GM10266 (cell line): ENCODE measurements around the gene GJD3.

Experiments
- DNase-seq: peaks from one replicate; pipeline ENCODE4 v3.0.0; 2012; ENCODE audit errors: extremely low spot score
- TF ChIP-seq, protein P1 (sequence below): IDR thresholded peaks from 2 replicates; pipeline ENCODE4 v1.5.1; 2012; ENCODE audit warnings: mild to moderate bottlenecking, low read depth; ENCODE audit not compliant: control insufficient read depth, insufficient read depth; ENCODE audit errors: missing control alignments

Gene GJD3

GRCh38 chr17:40317345-40317873 lies 47.1 kb downstream of the GJD3 start:
- peak; percentile 76 for DNase-seq

DNA sequence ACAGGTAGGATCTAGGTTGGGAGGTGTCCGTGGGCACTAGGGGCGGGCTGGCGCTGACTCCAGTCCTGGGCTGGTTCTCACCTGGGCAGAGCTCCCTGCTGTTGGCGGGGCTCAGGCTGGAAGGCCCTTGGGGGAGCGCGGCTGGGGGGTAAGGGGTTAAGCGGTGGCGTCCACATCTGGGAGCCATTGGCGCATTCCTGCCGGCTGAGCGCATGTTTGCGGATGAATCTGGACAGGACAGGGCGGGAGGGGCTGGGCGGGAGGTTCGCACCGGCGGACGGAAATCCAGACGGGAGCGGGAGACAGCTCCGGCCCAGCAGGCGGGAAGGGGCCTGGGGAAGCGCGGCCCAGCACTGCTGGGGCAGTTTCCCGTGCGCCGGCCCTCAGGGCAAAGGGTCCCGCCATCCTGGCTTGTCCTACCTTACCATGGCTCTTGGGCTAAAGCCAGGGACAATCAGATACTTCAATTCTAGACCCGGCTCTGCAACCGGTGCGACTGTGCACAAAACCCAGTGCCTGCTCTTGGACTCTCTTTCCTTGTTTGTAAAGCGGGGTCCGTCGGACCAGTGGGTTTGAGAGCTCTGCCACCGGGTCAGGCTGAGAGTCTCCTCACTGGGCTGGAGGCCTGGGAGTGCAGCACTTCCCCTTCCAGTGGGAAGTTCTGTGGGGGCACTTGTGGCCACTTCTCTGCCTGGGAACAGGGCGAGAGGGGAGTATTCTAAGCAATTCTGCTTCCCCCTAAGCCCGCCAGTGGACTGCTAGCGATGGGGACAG lies 47.8 kb downstream of the GJD3 start:
- no peak for DNase-seq
- TF ChIP-seq, protein P1, sequence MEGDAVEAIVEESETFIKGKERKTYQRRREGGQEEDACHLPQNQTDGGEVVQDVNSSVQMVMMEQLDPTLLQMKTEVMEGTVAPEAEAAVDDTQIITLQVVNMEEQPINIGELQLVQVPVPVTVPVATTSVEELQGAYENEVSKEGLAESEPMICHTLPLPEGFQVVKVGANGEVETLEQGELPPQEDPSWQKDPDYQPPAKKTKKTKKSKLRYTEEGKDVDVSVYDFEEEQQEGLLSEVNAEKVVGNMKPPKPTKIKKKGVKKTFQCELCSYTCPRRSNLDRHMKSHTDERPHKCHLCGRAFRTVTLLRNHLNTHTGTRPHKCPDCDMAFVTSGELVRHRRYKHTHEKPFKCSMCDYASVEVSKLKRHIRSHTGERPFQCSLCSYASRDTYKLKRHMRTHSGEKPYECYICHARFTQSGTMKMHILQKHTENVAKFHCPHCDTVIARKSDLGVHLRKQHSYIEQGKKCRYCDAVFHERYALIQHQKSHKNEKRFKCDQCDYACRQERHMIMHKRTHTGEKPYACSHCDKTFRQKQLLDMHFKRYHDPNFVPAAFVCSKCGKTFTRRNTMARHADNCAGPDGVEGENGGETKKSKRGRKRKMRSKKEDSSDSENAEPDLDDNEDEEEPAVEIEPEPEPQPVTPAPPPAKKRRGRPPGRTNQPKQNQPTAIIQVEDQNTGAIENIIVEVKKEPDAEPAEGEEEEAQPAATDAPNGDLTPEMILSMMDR = no peak

More at GRCh38 chr17:40317345-40317873, 47.1 kb downstream of the GJD3 start:
- TF ChIP-seq, protein P1 = peak; percentile 61

DNA sequence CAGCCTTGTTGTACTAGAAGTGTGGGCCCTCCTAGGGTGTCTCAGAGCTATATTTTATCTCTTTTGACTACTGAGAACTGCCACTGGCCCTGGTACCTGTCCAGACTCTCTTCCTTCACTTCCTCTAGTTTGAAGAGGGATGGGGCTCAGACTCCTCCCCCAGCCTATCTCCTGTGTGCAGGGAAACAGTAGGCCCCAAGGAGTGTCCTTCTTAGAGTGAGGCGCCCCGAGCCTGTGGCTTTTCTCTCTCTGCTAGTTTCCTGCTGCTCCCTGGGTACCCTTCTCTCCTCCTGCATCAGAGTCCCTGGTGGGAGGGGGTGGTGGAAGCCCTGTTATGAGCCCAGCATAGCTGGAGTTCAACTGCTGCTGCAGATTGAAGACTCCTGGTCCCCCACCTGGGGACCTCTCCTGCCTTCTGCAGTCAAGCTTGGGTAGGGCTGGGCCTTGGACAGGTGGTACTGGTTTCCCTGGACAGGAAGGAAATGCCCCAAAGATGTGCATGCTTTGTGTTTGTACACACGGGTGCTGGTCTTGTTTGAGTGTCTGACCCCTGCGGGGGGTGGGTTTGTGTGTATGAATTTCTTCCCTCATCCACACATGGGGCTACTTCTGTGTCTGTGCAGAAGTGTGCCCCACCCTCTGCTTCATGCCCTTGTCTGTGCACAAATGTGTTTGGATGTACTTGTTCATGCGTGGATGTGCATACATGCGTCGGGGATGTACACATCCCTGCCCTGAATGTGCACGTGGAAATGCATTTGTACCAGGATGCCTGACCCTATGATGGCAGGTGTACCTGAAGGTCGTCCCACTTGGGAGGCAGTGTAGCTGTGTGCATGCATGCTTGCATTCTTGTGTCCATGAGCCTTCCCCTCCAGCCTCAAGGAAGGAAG lies 48.6 kb downstream of the GJD3 start:
- TF ChIP-seq, protein P1 = no peak
- peak; percentile 6 for DNase-seq

- TF ChIP-seq, protein P1 = no peak
- no peak for DNase-seq
These were observed 49.3 kb downstream of the GJD3 start for GRCh38 chr17:40315206-40315605.

- TF ChIP-seq, protein P1 = no peak
- DNase-seq = no peak
These were observed 50.0 kb downstream of the GJD3 start for GRCh38 chr17:40314584-40314956.

DNA sequence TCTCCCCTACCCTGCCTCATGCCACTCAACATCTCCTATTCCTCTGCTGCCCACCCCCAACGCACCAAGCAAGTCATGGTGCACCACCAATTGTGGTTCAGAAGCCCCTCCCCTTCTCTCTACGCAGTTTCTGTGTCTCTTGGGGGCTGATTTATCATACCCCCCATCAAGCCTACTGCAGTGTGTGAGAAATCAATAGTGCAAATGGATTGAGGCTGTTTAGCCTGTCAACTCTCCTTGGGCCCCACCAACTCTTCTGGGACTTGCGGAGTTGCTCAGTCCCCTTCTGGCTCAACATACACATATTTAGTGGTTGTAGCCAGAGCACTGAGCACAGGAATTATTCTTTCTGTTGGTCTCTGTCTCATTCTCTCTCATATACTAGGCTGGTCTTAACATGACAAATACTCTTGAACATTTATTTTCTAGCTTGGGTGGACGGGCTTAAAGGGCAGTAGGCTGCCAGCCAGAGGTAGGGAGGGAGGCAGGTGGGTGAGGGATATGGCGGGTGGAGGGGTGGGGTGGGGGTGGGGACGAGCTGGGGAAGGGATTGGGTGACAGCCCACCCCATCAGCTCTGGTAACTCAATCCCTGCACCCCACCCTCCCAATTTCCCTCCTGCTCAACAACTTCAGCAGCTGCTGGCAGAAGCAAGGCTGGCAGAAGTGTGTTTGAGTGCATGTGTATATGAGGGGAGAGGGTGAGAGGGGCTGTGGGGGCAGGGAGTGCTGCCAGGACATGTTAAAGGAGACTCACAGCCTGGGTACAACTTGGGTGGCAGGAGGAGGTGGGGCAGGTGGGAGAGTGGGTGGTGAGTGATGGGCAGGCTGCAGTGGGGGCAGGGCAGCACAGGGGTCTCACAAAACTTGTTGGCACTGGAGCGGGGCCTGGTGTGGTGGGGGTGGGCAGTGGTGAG lies 50.6 kb downstream of the GJD3 start:
- no peak for DNase-seq
- TF ChIP-seq, protein P1 = no peak
